H1 (cell line): ENCODE measurements around the gene ZBED5. TPM values are rescaled to one million over a fixed set of nuclear protein-coding genes. Genes with fewer than 3 reads are reported as not detected.

Experiments used
- CHD7 ChIP-seq: fragments of 300-600 bp; sonication (generic); IDR thresholded peaks from 2 replicates; pipeline ENCODE4 v1.7.1; 2012; ENCODE audit warnings: low read length, moderate library complexity, mild to moderate bottlenecking, inconsistent platforms; ENCODE audit not compliant: insufficient replicate concordance
- HDAC2 ChIP-seq, 2 experiments: fragments of 300-600 bp in 1 of 2; sonication (generic) in 1 of 2; IDR thresholded peaks; 2 replicates each; pipeline ENCODE4 v1.6.1; 2011 to 2012; ENCODE audit warnings: low read depth in 2 of 2, low read length in 2 of 2, mild to moderate bottlenecking in 2 of 2, moderate library complexity in 2 of 2, borderline replicate concordance in 1 of 2, inconsistent platforms in 1 of 2
- POLR2A ChIP-seq, 2 experiments: IDR thresholded peaks; 1 replicate in 1 of 2; 2 replicates in 1 of 2; pipeline ENCODE4 v1.6.1; 2011; ENCODE audit warnings: low read depth in 2 of 2, low read length in 2 of 2, mild to moderate bottlenecking in 2 of 2; ENCODE audit errors: control extremely low read depth in 1 of 2
- SIN3A ChIP-seq, 2 experiments: IDR thresholded peaks in 1 of 2; conservative IDR thresholded peaks in 1 of 2; 2 replicates each; pipeline ENCODE4 v1.6.1; 2011 to 2012; ENCODE audit warnings: low read length in 2 of 2, improper control_type of control experiment in 1 of 2, low read depth in 1 of 2, mild to moderate bottlenecking in 1 of 2
- SP1 ChIP-seq: IDR thresholded peaks from 2 replicates; pipeline ENCODE4 v1.6.1; 2011; ENCODE audit warnings: low read depth, low read length
- TCF12 ChIP-seq: IDR thresholded peaks from 2 replicates; pipeline ENCODE4 v1.6.1; 2011; ENCODE audit warnings: low read depth, mild to moderate bottlenecking, low read length
- YY1 ChIP-seq: IDR thresholded peaks from 2 replicates; pipeline ENCODE4 v1.6.1; 2011; ENCODE audit warnings: low read depth, mild to moderate bottlenecking, low read length
- ZNF274 ChIP-seq: IDR thresholded peaks from 2 replicates; pipeline ENCODE4 v1.7.0; 2012; ENCODE audit warnings: low read length, borderline replicate concordance; ENCODE audit errors: extremely low read depth
- polyA plus RNA-seq, 7 experiments: library from polyadenylated mRNA; depleted of rRNA in 3 of 7; stranded (reverse) in 5 of 7; unstranded in 2 of 7; fragments of >200 nt in 5 of 7; fragments of 200-250 nt in 2 of 7; gene quantifications; 1 replicate in 5 of 7; 2 replicates in 1 of 7; 4 replicates in 1 of 7; pipeline versions ENCODE4 v1.2.1 to v1.2.3, GENCODE V29; 2011 to 2013; ENCODE audit warnings: missing spikeins in 2 of 7, mixed read lengths in 2 of 7
- total RNA-seq: library from RNA; stranded (reverse); fragmentation: NEBNext Ultra II Directional; extraction: Animal tissue kit (Norgen Biotek cat#: 25700); gene quantifications from 2 replicates; pipeline ENCODE4 v1.2.1, GENCODE V29; 2021
- TF ChIP-seq, protein P1 (sequence below): IDR thresholded peaks from 2 replicates; pipeline ENCODE4 v1.6.1; 2012; ENCODE audit warnings: inconsistent platforms

ZBED5 gene
- total and polyA plus RNA-seq, 2 of the 8 experiments (the other 6 are each of a cell fraction or from before 2014, with no cell fraction given): 54.2 to 94.7 TPM

DNA sequence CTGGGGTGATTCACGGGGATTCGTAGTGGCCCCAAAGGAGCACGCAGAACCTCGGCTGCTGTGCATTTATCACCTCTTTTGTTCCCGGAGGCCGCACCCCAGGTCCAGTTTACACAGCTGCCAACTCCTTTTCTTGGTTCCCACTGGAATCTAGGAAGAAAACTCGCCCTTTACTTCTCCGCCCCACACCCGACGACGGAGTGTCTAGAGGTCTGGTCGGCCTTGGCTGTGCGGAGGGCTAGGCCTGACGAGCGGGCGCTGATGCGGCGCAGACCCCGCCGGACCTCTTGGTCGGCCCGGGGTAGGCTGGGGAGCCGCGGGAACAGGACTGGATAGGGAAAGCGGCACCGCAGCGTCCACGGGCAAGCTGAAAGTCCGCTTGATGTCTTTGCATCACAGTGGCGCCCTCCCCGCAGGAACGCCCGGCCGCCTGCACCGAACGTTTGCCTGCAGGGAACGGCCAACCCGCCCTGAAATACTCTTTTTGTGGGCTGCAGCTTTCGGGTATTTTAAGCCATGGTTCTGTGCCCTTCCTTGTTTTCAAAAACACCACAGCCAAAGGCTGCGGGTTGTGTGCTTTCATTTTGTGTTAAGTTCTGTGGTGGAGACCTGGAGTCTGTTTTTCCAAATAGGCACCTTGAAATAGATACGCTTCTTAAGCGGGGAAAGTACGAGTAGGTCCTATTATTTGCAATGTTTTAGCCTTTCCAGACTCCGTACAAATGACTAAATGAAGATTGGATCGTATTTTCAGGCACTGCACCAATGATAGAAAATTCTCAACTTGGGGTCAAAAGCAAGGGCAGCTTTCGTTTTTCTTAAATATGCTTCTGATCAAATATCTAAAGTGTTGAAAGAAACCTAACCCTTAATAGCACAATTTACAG, 829 bp upstream of the ZBED5 start (continued):
- TF ChIP-seq CHD7: no peak
- no peak for TF ChIP-seq YY1
- TF ChIP-seq, protein P1, sequence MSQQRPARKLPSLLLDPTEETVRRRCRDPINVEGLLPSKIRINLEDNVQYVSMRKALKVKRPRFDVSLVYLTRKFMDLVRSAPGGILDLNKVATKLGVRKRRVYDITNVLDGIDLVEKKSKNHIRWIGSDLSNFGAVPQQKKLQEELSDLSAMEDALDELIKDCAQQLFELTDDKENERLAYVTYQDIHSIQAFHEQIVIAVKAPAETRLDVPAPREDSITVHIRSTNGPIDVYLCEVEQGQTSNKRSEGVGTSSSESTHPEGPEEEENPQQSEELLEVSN: no peak
- no peak for TF ChIP-seq ZNF274
- no peak for TF ChIP-seq TCF12
- TF ChIP-seq HDAC2 (IDR thresholded peaks at IDR 0.05; ENCODE audit: borderline replicate concordance in 1 of 2, low read depth in 2 of 2, low read length in 2 of 2): no peak
- TF ChIP-seq SIN3A (conservative IDR thresholded peaks at IDR 0.05 in 1 of 2, IDR thresholded peaks at IDR 0.05 in 1 of 2; ENCODE audit: low read depth in 1 of 2, low read length in 2 of 2): peak in 1 of 2 experiments; percentile 16; a peak in 2 of 4 replicates
- peak in 1 of 2 experiments; percentile 33; a peak in 2 of 3 replicates for TF ChIP-seq POLR2A (IDR thresholded peaks at IDR 0.05; ENCODE audit: control extremely low read depth in 1 of 2, low read depth in 2 of 2, low read length in 2 of 2)
- TF ChIP-seq SP1: no peak
